AG09309 (cell line): Measurements from ENCODE around the gene BSND.

Experiments used
- DNase-seq: peaks from one replicate; pipeline ENCODE4 v3.0.0-alpha.2; 2010; ENCODE audit warnings: low read depth
- H3K4me3 ChIP-seq: 2 replicates; pipeline ENCODE4 v1.5.1; 2011; ENCODE audit warnings: mild to moderate bottlenecking, low read depth, low read length, moderate library complexity; ENCODE audit not compliant: control insufficient read depth
- TF ChIP-seq, protein P1 (sequence below): IDR thresholded peaks from 2 replicates; pipeline ENCODE4 v1.5.1; 2011; ENCODE audit warnings: mild to moderate bottlenecking, low read depth, low read length, inconsistent platforms; ENCODE audit not compliant: insufficient read depth, control insufficient read depth; ENCODE audit errors: missing control alignments

Gene BSND

DNA sequence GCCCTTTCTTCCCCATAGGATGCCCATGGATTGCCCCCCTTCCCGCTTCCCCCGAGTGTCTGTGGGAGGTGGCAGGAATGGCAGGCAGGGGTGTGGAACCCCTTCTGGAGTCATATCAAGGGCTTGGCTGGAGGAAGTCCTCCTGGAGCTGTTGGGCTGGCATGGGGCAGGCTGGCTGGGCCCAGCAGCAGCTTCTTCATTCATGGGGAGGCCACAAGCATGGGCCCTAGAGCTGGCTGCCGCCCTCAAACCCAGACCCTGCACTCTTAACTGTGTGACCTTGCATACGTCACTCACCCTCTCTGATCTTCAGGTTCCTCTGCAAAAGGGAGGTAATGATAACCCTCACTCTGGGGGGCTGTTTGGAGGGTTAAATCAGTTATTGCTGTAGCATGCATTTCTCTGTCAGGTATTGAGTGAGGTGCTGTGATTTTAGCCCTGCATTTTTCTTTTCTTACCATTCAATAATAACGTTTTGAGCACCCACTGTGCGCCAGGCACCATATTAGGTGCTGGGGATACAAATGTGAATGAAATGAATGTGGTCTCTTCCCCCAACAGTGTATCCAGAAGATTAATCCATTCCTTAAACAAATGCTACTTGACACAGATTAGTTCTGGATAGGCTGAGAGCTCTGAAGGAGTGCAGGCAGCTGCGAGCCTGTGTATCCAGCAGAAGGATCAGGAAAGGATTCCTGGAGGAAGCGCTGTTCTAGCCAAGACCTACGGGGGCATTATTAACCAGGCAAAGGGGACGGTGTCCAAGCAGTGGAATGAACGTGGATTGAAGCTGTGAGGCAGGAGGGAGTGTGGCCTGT is 49.9 kb downstream of the BSND start:
- TF ChIP-seq, protein P1, sequence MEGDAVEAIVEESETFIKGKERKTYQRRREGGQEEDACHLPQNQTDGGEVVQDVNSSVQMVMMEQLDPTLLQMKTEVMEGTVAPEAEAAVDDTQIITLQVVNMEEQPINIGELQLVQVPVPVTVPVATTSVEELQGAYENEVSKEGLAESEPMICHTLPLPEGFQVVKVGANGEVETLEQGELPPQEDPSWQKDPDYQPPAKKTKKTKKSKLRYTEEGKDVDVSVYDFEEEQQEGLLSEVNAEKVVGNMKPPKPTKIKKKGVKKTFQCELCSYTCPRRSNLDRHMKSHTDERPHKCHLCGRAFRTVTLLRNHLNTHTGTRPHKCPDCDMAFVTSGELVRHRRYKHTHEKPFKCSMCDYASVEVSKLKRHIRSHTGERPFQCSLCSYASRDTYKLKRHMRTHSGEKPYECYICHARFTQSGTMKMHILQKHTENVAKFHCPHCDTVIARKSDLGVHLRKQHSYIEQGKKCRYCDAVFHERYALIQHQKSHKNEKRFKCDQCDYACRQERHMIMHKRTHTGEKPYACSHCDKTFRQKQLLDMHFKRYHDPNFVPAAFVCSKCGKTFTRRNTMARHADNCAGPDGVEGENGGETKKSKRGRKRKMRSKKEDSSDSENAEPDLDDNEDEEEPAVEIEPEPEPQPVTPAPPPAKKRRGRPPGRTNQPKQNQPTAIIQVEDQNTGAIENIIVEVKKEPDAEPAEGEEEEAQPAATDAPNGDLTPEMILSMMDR, result no peak
- DNase-seq, result no peak
- H3K4me3 ChIP-seq, result no peak overlapping the region

DNA sequence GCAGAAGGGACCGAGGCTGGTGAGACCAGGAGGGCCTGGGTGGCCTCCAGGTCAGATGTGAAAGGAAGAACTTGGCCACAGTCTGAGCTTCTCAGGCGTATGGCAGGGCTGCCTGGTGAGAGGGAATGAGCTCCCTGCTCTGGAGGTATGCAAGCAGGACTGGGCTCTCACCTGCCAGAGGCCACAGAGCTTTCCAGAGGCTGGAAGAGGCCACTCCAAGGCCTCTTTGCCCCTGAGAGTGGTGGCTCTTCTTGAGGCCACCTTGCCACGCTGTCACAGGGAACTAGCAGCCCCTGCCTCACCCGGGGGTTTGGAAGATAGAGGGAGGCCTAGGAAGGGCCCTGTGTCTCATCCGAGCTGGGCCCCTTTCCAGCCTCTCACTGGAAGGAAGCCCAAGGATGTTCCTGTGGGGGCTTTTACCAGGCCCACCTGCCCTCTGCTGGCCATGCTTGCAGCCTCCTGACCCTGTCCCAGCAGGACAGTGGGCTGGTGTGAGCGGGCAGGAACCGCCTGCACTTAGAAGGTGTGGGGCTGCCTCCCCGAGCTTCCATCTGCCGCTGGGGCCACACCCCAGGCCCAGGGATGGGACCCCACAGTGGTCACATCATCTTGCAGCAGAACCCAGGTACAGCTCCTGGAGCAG is 50.7 kb downstream of the BSND start:
- no peak for DNase-seq
- H3K4me3 ChIP-seq, result no peak overlapping the region
- TF ChIP-seq, protein P1, result no peak

DNA sequence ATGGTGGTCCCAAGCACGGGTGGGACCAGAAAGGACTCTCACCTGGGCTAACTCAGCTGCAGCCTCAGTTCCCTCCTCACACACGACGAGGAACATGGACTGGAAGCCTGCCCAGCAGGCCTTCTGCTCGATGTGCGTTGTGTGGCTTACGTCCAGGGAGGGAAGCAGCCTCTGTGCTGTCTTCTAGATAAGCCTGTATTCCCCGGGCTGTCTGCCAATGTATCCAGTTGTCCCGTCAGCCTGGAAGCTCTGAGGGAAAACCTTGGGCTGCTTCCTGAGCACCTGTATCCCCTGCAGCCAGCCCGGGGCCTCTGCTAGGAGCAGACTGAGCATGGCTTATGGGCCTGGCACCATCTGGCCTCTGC is 51.2 kb downstream of the BSND start:
- DNase-seq, result no peak
- TF ChIP-seq, protein P1, result no peak
- no peak overlapping the region for H3K4me3 ChIP-seq

DNA sequence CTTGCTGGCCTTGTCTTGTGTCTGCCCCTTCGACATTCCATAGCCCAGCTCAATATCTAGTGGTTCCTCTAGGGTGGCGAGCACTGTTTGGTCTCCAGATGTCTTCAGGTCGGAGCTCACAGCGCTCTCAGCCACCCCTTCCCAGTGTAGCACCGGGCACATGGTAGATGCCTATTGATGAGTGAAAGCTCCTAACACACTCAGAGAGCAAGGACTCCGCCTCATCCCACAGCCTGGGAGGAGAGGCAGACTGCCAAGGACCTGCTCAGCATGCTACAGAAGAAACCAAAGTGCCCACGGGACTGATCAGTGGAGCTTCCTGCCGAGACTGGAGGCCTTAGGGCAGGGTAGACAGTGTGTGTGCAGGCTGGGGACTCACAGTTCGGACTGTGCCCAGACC is 51.5 kb downstream of the BSND start:
- TF ChIP-seq, protein P1, result no peak
- DNase-seq, result peak; percentile 35
- H3K4me3 ChIP-seq, result no peak overlapping the region

DNA sequence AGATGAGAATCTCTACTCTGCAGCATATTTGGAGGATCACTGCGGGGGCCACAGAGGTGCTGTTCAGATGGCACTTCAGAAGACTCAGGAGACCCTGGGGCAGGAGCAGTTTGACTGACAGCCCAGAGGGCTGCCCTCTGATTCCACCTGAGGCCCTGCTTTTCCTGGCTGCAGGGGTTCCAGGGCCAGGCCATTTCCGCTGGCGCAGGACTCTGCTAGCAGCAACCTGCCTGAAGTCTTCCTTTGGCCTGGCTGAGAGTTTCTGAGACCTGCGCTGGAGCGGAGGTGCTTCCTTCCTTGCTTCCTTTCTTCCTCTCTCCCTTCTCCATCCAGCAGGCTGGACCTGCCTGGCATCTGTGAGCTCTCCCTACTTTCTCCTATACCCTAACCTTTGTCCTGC is 52.4 kb downstream of the BSND start:
- no peak overlapping the region for H3K4me3 ChIP-seq
- TF ChIP-seq, protein P1, result no peak
- DNase-seq, result no peak

DNA sequence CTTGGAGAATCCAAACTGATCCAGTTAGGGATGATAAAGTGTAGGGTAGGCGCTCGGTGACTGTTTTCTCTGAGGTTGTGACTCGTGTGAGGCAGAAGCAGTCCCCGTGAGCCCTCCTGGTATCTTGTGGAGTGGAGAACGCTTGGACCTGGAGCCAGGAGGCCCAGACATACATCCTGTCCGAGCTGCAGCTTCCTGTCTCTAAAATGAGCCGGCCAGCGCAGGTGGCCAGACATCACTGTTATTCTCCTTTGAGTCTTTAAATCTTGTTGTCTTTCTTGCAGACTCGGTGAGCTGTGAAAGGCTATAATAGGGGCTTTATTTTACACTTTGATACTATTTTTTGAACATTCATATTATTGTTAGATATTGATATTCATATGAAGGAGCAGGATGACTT is 52.9 kb downstream of the BSND start:
- no peak for DNase-seq
- TF ChIP-seq, protein P1, result no peak
- no peak overlapping the region for H3K4me3 ChIP-seq
